GM21825 (cell line): Measurements from ENCODE around the gene ABCA4.
"Not testable (repeated sequence)": the region's sequence is repeated elsewhere in the genome, so short reads cannot be mapped to it uniquely, and the experiment has no call there.

ENCODE experiments used
- ATAC-seq: cut with Tn5 transposase; IDR thresholded peaks from one replicate; pipeline ENCODE4 v1.9.1; 2021; ENCODE audit warnings: mild to moderate bottlenecking, moderate library complexity; ENCODE audit not compliant: unreplicated experiment

ABCA4 gene

GRCh38 chr1:93959413-93959812 is 161.5 kb downstream of the ABCA4 start:
- no peak for ATAC-seq

GRCh38 chr1:93958726-93959100 is 162.2 kb downstream of the ABCA4 start:
- no peak for ATAC-seq

GRCh38 chr1:93958032-93958725 is 162.8 kb downstream of the ABCA4 start:
- no peak for ATAC-seq

DNA sequence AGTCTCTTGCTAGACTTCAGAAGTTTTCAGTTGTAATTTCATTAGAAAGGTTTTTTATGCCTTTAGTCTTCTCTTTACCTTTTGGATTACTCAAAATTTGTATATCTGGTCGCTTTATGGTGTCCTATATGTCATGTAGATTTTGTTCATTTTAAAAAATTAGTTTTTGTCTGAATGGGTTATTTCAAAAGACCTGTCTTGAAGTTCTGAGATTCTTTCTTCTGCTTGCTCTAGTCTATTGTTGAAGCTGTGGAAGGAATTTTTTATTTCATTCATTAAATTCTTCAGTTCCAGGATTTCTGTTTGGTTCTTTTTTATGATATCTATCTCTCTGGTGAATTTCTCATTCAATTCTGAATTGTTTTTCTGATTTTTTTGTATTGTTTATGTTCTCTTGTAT is 165.2 kb downstream of the ABCA4 start:
- no peak for ATAC-seq

GRCh38 chr1:93947002-93947686 is 173.8 kb downstream of the ABCA4 start:
- ATAC-seq = not testable (repeated sequence)
